Posterior cingulate gyrus (tissue), 11 donors: ENCODE results near the gene DCHS1.

Experiments
- DNase-seq, 10 donors: peaks; one replicate each; pipeline versions ENCODE4 v3.0.0 to v3.0.0-alpha.2; 2020 to 2021; ENCODE audit warnings: mixed read lengths in 3 of 10
- intact Hi-C: fragments of 100-400 bp; cut with DNase I; formaldehyde crosslinking; loops from one replicate; pipeline ENCODE4 v1.15.1; 2023

DCHS1 gene

GRCh38 chr11:6574816-6575715 lies 80.5 kb downstream of the DCHS1 start:
- intact Hi-C loops, result loop anchor here (5.0 kb wide), 1 partner anchor 43 kb away; no protein-coding TSS in a partner anchor
- no peak for DNase-seq

- intact Hi-C loops, result no loop called here
- DNase-seq, result no peak
Observed at GRCh38 chr11:6572215-6572614, 83.4 kb downstream of the DCHS1 start.

- DNase-seq, result no peak
- intact Hi-C loops, result no loop called here
Observed at GRCh38 chr11:6571434-6572008, 84.1 kb downstream of the DCHS1 start.
